ENCODE measurements around the gene DLL1.

- TF ChIP-seq POLR2A (IDR thresholded peaks at IDR 0.05) (no peak), CTCF (IDR thresholded peaks at IDR 0.05) (no peak)
These were observed 57.3 kb downstream of the DLL1 start for GRCh38 chr6:170233286-170234205.
